NOMO-1 treated with DMSO at 0.1 percent for 48 hours (cell line): ENCODE data around the gene ZNF280D.

Source experiments
- DNase-seq: peaks from one replicate; lab custom pipeline; 2025; ENCODE audit not compliant: unreplicated experiment; lab: John Stamatoyannopoulos, UW

The ZNF280D gene

GRCh38 chr15:56653787-56654186, 79.5 kb downstream of the ZNF280D start:
- DNase-seq, result no peak

GRCh38 chr15:56653107-56653506, 80.2 kb downstream of the ZNF280D start:
- no peak for DNase-seq

- DNase-seq, result no peak
These were observed 85.0 kb downstream of the ZNF280D start for GRCh38 chr15:56648311-56648710.

DNA sequence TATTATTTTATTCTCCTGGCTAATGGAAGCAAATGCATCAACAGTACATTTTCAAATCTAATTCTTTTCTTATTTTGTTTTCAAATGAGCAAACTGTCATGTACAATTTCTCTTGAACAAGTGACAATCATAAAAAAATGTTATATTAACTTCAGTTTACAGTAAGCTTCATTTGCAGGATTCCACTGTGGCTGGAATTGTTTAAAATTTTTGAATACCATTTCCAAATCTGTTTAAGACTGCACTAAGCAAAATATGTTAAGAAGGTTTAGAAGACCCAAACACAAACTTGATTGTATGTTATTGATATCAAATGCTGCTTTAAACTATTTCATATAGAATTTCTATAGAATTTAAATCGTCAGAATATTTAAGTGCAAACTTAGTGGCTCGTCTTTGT, 92.8 kb downstream of the ZNF280D start:
- no peak for DNase-seq

- no peak for DNase-seq
These were observed 93.2 kb downstream of the ZNF280D start for GRCh38 chr15:56640127-56640526.

- DNase-seq, result no peak
These were observed 93.7 kb downstream of the ZNF280D start for GRCh38 chr15:56639631-56640030.

DNA sequence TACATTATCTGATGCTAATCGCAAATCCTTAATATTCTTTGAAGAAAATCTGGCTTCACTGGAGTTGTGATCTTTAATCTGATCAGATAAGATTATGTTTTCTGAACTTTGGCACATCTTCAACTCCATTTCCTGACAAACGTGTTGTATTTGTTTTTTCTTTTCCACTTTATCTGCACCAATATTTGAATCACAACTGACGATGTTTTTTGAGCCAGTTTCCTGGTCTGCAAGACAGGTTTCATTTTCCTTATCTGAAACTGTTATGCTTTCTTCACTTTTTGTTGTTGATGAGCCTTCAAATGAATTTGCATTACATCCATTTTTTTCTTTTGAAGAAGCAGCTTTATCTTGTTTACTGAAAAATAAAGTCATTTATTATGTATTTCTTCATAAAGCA, 101.5 kb downstream of the ZNF280D start:
- DNase-seq, result no peak

- no peak for DNase-seq
These were observed 104.3 kb downstream of the ZNF280D start for GRCh38 chr15:56628893-56629532.

DNA sequence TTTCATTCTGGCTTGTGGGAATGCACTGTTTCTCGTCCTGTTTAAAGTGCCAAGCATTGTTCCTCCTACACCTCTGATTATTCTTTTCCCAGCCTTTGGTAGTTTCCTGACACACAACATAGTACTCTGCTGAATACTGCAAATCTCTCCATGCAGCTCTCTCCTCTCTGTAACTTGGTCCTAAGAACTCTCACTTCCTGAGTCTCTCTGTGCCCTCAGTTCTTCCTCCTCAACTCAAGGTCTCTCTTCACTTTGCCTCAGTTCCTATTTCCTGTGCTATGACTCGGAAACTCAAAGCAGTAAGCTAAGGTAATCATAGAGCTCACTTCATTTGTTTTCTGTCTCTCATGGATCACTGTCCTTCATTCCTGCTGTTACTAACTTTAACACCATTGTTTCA, 113.4 kb downstream of the ZNF280D start:
- DNase-seq, result peak; percentile 28

- no peak for DNase-seq
These were observed 115.7 kb downstream of the ZNF280D start for GRCh38 chr15:56617628-56618027.

DNA sequence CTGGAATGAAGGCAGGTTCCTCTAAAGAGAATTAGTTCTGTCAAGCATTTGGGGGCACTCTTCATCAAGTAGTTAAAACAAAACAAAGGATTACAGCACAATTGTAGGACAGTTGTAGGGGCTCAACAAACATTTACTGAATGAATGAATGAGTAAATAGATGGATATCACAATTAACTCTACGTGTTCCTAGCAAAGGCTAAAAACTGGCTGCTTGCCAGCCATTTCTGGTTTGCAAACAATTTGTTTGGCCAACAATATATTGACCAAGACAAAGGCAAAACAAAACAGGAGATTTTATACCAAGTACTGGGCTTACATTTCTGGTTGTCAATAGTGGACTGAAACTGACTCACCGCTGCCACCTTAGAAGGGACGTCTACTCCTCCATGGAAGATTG, 116.8 kb downstream of the ZNF280D start:
- no peak for DNase-seq

- DNase-seq, result no peak
These were observed 119.5 kb downstream of the ZNF280D start for GRCh38 chr15:56613811-56614210.

- DNase-seq, result no peak
These were observed 124.3 kb downstream of the ZNF280D start for GRCh38 chr15:56608993-56609392.

DNA sequence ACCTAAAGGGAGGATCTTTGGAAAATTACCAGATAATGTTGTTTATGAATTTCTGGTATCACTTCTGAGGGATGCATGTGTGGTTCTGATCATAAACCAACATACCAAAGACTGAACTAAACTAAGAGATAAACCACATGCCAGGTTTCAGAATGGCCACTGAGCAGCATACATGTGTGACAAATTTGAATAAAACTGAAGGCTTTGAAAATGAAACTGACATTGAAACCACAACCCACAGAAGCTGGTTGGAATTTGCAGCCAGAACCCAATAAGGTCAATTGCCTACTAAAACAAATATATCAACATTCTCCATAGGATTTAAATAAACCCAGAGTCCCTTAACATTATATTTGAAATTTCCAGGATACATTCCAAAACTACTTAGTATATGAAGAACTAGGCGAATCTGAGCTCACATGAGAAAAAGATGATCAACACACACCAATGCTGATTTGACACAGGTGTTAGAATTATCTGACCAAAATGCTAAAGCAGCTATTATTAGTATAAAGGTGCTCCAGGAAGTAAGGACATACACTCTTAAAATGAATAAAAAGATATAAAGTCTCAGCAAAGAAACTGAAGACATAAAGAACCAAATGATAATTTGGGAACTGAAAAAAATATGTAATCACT, 125.0 kb downstream of the ZNF280D start:
- DNase-seq, result no peak

GRCh38 chr15:56602253-56602652, 131.1 kb downstream of the ZNF280D start:
- no peak for DNase-seq

DNA sequence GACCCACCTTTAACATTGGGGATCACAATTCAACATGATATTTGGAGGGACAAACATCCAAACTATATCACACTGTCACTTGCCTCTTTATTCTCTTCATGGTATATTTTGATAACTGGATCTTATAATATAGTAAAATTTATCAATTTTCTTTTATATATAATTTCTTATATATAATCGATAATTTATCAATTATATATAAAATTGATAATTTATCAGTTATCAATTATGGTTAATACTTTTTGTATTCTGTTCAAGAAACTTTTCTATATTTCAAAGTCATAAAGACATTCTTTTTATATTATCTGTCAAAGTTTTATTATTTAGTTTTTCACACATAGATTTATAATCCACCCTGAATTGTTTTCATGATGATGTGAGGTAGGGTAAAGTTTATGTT, 132.9 kb downstream of the ZNF280D start:
- DNase-seq, result no peak

DNA sequence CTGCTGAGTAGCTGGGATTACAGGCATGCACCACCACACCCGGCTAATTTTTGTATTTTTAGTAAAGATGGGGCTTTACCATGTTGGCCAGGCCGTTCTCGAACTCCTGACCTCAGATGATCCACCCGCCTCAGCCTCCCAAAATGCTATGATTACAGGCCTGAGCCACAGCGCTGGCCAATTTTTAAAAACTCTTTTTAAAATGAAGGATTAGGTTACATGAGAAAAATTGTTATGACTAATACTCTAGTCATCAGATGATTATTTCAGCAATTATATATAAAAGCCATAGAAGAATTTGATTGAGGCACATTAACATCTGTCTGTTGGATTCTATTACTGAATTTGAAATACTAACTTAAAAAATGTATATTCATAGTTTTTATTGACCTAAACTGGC, 134.3 kb downstream of the ZNF280D start:
- DNase-seq, result no peak

DNA sequence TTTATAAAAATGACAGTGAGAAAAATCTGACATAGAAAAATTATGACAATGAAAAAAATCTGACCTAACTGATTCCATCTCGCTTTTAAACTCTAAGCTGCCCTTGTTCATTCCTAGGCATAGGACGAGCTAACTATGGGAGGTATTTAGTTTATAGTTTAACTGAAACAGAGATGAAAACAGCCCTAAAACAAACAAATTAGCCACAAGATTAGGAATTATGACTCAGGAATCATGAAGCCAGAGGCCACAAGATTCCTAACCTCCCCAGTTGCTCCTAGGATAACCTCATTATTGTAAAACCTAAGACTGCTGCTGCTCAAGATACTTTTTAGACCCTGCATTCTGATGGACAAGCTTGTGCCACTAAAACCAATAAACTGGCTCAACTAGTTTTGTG, 145.6 kb downstream of the ZNF280D start:
- no peak for DNase-seq

DNA sequence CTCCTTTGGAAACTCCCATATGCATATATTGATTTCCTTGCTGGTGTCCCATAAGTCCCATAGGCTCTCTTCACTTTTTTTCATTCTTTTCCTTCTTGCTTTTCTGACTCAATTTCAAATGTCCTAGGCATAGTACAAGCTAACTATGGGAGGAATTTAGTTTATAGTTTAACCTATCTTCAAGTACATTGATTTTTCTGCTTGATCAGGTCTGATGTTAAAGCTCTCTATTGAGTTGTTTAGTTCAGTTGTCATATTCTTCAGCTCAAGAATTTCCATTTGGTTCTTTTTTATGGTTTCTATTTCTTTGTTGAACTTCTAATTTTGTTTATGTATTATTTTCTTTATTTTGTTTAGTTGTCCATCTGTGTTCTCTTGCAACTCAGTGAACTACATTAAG, 147.1 kb downstream of the ZNF280D start:
- DNase-seq, result no peak

- no peak for DNase-seq
These were observed 150.5 kb downstream of the ZNF280D start for GRCh38 chr15:56582785-56583184.
